ENCODE results near the gene ENTREP3.
"Not testable (repeated sequence)": the region's sequence is repeated elsewhere in the genome, so short reads cannot be mapped to it uniquely, and the experiment has no call there.

- not testable (repeated sequence) for TF ChIP-seq CTCF (IDR thresholded peaks at IDR 0.05; ENCODE audit: poor library complexity); EZH2 (IDR thresholded peaks at IDR 0.05; ENCODE audit: borderline replicate concordance); EZH2phosphoT487 (IDR thresholded peaks at IDR 0.05; ENCODE audit: low read depth, severe bottlenecking, unreplicated experiment)
Measured at GRCh38 chr1:155233502-155233901, 21.8 kb downstream of the ENTREP3 start.
